ENCODE measurements around the gene TMEM106C. TPM values are rescaled to one million over a fixed set of nuclear protein-coding genes. Genes with fewer than 3 reads are reported as not detected.
A peak's percentile ranks its signal among the peaks of the same experiment; 100 is the strongest.

TMEM106C gene
- total and polyA plus RNA-seq, 9 of the 15 experiments (the other 6 are each of a cell fraction or from before 2014, with no cell fraction given): 37.6 to 183 (median 57.2) TPM

- Histone ChIP-seq H2AFZ (ENCODE audit: low read depth, low read length) (peak overlapping the region; percentile 99), H3K79me2 (ENCODE audit: control insufficient read depth, insufficient read depth, low read length) (no peaks in the 10 kb centered on the region), H3K9ac (ENCODE audit: insufficient read depth in 1 of 2, low read depth in 2 of 2, low read length in 2 of 2) (peak overlapping the region; percentile 63 to 92), H3K4me2 (ENCODE audit: insufficient read depth, low read length) (peak overlapping the region; percentile 94), H3K27ac (ENCODE audit: extremely low read depth, low read depth, low read length) (no peak overlapping the region), H4K20me1 (replicated peaks; ENCODE audit: control insufficient read depth, insufficient read depth, low read length) (no peaks in the 10 kb centered on the region), H3K4me3 (peak overlapping the region; percentile 84), H3K9me1 (ENCODE audit: control insufficient read depth, insufficient read depth, low read length) (no peaks in the 10 kb centered on the region), H3K9me3 (replicated peaks; ENCODE audit: control insufficient read depth, insufficient read depth, low read depth, low read length) (no peaks in the 10 kb centered on the region), H3K4me1 (replicated peaks in 1 of 2; ENCODE audit: control insufficient read depth in 2 of 2, insufficient read depth in 2 of 2, low read length in 2 of 2) (peaks cover 6 to 11% of the 10 kb centered on the region in 2 experiments; a peak in 4 of 5 replicates), H3K36me3 (ENCODE audit: control insufficient read depth, insufficient read depth, low read length) (peaks cover 21% of the 10 kb centered on the region; the same call in 2 of the 3 replicates), H3K27me3 (ENCODE audit: control insufficient read depth in 2 of 2, insufficient read depth in 2 of 2, low read length in 2 of 2) (peaks cover 14 to 27% of the 10 kb centered on the region in 2 experiments)
- in situ Hi-C loops (cut with MboI): loop anchor here (10.0 kb wide), 1 partner anchor 201 kb away; no protein-coding TSS in a partner anchor
- WGBS (ENCODE audit: insufficient coverage, low coverage, missing lambda C conversion rate): 10% methylated on average over 18 of the region's 18 CpGs
- DNase-seq (ENCODE audit: extremely low read depth in 1 of 4, low spot score in 3 of 4) (peak in 1 of 4 experiments; percentile 20), ATAC-seq (no peak; the same call in 2 of the 3 replicates), FAIRE-seq (peak; percentile 69)
- ChIA-PET CTCF (ENCODE audit: low intra/inter-chr PET ratio) (interaction anchor here (1.4 kb wide), 1 partner anchor 201 kb away, joined by 3 read pairs; no protein-coding TSS in a partner anchor), POLR2A (interaction anchor here (1.7 kb wide), 1 partner anchor 18 kb away, joined by 5 read pairs; no protein-coding TSS in a partner anchor)
- no TSS peak for BruUV-seq (replicated peaks)
- intact Hi-C loops (cut with micrococcal nuclease): loop anchor here (5.0 kb wide), 2 partner anchors 48 to 203 kb away; no protein-coding TSS in a partner anchor
- TF ChIP-seq U2AF1 (optimal IDR thresholded peaks at IDR 0.05; ENCODE audit: low read depth, low read length) (no peak), THRAP3 (IDR thresholded peaks at IDR 0.05; ENCODE audit: borderline replicate concordance) (no peak), NUFIP1 (IDR thresholded peaks at IDR 0.05; ENCODE audit: partially characterized antibody) (no peak), GABPB1 (CRISPR knock-in tag; IDR thresholded peaks at IDR 0.05) (no peak), ZNF316 (IDR thresholded peaks at IDR 0.05) (no peak), ZNF584 (CRISPR knock-in tag; IDR thresholded peaks at IDR 0.05; ENCODE audit: low read depth) (no peak), TEAD2 (tag; IDR thresholded peaks at IDR 0.05) (no peak), MAX (CRISPR knock-in tag; IDR thresholded peaks at IDR 0.05) (no peak), ZNF655 (CRISPR knock-in tag; IDR thresholded peaks at IDR 0.05) (no peak), MXD1 (CRISPR knock-in tag; IDR thresholded peaks at IDR 0.05; ENCODE audit: borderline replicate concordance, poor library complexity, severe bottlenecking) (no peak), ZNF699 (CRISPR knock-in tag; IDR thresholded peaks at IDR 0.05; ENCODE audit: insufficient replicate concordance) (no peak), TEAD1 (CRISPR knock-in tag; IDR thresholded peaks at IDR 0.05) (peak in 1 of 2 experiments; percentile 59; a peak in 1 of 4 replicates), MEF2D (tag; conservative IDR thresholded peaks at IDR 0.05; ENCODE audit: low read depth) (no peak), MTA2 (IDR thresholded peaks at IDR 0.05; ENCODE audit: low read depth) (no peak), ZNF717 (CRISPR knock-in tag; IDR thresholded peaks at IDR 0.05) (no peak), BHLHE40 (IDR thresholded peaks at IDR 0.05; ENCODE audit: low read length) (peak; percentile 92), ZFP36 (IDR thresholded peaks at IDR 0.05; ENCODE audit: low read depth, low read length, partially characterized antibody) (no peak), TEAD4 (IDR thresholded peaks at IDR 0.05; ENCODE audit: low read length) (peak; percentile 11; the same call in 1 of the 2 replicates), TEAD4 (CRISPR knock-in tag; IDR thresholded peaks at IDR 0.05; ENCODE audit: borderline replicate concordance) (no peak), SREBF1 (IDR thresholded peaks at IDR 0.05; ENCODE audit: borderline replicate concordance, low read depth, low read length) (no peak), HEY1 (CRISPR knock-in tag; IDR thresholded peaks at IDR 0.05; ENCODE audit: borderline replicate concordance) (no peak), SMARCA5 (IDR thresholded peaks at IDR 0.05) (no peak)
Measured at GRCh38 chr12:47964106-47964728, 821 bp downstream of the TMEM106C start.
